ENCODE data around the gene DNM1.

The DNM1 gene

DNA sequence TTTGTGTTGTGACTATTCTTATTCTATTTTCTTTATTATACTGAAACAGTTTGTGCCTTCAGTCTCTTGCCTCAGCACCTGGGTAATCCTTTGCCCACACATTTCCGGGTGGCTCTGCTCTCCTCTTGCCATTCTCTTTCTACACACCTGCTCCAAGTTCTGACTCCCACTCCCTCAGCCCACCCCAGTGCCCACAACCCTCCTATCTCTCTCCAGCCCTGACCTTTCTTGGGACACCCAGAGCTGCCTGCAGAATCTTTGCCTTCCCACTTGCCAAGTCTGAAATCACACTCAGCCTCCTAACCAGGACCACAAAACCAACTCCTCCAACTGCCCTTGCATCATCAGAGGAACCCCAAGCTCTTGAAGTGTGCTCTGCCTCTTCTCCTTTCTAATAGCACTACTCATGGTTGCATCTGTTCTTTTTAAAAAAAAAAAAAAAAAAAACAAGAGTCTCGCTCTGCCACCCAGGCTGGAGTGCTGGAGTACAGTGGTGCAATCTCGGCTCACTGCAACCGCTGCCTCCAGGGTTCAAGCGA lies 77.0 kb downstream of the DNM1 start:
- TF ChIP-seq, protein P1, sequence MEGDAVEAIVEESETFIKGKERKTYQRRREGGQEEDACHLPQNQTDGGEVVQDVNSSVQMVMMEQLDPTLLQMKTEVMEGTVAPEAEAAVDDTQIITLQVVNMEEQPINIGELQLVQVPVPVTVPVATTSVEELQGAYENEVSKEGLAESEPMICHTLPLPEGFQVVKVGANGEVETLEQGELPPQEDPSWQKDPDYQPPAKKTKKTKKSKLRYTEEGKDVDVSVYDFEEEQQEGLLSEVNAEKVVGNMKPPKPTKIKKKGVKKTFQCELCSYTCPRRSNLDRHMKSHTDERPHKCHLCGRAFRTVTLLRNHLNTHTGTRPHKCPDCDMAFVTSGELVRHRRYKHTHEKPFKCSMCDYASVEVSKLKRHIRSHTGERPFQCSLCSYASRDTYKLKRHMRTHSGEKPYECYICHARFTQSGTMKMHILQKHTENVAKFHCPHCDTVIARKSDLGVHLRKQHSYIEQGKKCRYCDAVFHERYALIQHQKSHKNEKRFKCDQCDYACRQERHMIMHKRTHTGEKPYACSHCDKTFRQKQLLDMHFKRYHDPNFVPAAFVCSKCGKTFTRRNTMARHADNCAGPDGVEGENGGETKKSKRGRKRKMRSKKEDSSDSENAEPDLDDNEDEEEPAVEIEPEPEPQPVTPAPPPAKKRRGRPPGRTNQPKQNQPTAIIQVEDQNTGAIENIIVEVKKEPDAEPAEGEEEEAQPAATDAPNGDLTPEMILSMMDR (conservative IDR thresholded peaks at IDR 0.05; ENCODE audit: control insufficient read depth, insufficient read depth, low read depth, low read length): no peak
- DNase-seq (ENCODE audit: low read depth): no peak
- no peak overlapping the region for H3K4me3 ChIP-seq (ENCODE audit: control insufficient read depth, low read depth, low read length)

DNA sequence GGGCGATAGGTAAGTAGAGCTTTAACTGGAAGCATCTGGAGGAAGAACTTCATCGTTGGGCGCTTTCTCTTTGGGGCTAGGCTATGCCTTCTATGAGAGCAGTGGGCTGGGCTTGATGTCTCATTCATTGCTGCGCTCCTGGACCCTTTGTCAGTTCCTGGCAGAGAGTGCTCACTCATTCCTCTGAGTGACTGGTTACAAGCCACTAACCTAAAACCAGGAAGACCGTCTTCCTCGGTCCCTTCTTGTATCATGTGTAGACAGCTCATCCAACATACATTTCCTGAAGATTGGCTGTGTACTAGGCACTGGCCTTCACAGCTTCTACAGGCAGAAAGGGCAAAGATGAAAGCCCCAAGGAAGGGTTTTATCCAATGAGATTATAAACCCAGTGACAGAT lies 79.3 kb downstream of the DNM1 start:
- peak; percentile 74 for DNase-seq (ENCODE audit: low read depth)
- H3K4me3 ChIP-seq (ENCODE audit: control insufficient read depth, low read depth, low read length): no peak overlapping the region
- TF ChIP-seq, protein P1 (conservative IDR thresholded peaks at IDR 0.05; ENCODE audit: control insufficient read depth, insufficient read depth, low read depth, low read length): no peak

DNA sequence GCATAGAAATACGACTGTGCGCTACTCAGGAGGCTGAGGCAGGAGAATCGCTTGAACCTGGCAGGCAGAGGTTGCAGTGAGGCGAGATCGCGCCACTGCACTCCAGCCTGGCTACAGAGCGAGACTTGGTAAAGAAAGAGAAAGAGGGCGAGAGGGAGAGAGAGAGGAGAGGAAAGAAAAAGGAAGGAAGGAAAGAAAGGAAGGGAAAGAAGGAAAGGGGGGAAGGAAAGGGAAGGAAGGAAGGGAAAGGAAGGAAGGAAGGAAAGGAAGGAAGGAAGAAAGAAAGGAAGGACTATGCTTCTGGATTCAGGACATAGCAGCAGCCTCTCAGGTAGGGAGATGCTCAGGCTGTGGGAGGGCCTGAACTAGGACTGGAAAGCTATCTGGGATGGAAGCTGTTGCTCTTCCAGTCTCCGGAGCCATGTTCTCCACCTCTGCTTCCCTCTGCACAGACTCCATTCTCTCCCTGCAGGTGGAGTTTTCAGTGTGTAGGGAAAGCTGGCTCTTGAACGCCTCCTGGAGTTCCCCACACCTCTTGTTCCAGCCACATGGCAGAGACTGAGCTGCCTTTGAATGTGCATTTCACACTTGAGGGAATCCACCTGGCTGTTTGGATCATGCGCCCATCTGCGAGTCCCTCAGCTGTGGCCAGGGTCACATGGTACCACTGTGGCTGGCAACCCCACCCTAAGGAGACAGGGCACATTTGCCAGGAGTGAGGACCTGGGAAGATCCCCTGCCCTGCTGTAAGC lies 82.0 kb downstream of the DNM1 start:
- TF ChIP-seq, protein P1 (conservative IDR thresholded peaks at IDR 0.05; ENCODE audit: control insufficient read depth, insufficient read depth, low read depth, low read length): no peak
- no peak overlapping the region for H3K4me3 ChIP-seq (ENCODE audit: control insufficient read depth, low read depth, low read length)
- no peak for DNase-seq (ENCODE audit: low read depth)

DNA sequence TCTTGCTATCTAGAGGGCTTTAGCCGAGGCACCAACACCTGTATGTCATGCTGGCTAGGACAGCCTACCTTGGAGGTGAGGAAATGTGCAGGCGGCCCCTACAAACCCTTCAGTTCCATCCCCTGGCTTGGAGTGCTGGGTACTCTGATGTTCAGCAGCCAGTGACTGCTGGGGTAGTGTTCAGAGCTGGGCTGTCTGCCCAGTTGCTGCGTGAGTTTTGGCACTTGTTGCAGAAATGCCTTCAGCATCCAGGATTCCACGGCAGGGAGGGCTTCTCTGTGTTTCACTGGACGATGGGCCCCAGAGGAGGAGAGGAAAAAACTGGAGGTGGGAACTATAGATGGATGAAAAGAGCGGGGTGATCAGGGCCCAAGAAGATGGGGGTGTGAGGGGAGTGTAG lies 83.3 kb downstream of the DNM1 start:
- no peak overlapping the region for H3K4me3 ChIP-seq (ENCODE audit: control insufficient read depth, low read depth, low read length)
- TF ChIP-seq, protein P1 (conservative IDR thresholded peaks at IDR 0.05; ENCODE audit: control insufficient read depth, insufficient read depth, low read depth, low read length): no peak
- DNase-seq (ENCODE audit: low read depth): peak; percentile 27

DNA sequence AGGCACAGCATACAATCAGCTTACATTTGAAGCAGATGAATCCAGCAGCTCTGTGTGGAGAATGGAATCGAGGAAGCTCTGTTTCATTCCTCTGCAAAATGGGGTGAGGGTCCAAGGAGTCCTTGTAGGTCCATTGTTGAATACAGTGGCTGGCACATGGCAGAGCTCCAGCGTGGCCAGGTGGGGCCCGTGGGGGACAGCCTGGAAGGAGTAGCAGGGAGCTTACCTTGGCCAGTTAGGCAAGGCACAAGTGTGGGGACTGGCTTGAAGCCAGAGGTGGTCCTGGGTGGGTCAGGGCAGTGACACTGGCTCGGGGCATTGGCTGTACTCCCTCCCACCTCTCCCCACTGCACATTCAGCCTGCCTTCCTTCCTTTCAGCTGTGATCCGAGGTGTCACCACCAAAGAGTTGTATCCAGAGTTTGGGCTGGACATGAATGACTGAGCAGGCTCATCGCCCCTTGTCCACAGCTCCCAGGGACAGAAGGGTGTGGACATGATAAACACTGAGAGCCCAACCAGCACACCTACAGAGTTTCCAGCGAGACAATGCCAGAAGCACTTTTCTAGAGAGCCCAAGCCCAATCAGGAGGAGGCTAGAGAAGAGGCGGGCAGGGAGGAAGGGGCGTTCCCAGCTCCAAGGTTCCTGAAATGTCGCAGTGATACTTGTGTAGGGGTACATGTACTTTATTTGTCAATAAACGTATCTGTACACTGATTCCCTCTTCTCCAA lies 85.3 kb downstream of the DNM1 start:
- TF ChIP-seq, protein P1 (conservative IDR thresholded peaks at IDR 0.05; ENCODE audit: control insufficient read depth, insufficient read depth, low read depth, low read length): no peak
- DNase-seq (ENCODE audit: low read depth): no peak
- no peak overlapping the region for H3K4me3 ChIP-seq (ENCODE audit: control insufficient read depth, low read depth, low read length)

GRCh38 chr9:128292009-128292408 lies 88.8 kb downstream of the DNM1 start:
- H3K4me3 ChIP-seq (ENCODE audit: control insufficient read depth, low read depth, low read length): no peak overlapping the region
- TF ChIP-seq, protein P1 (conservative IDR thresholded peaks at IDR 0.05; ENCODE audit: control insufficient read depth, insufficient read depth, low read depth, low read length): no peak
- no peak for DNase-seq (ENCODE audit: low read depth)
